ENCODE results near the gene FBXO38. TPM values are rescaled to one million over a fixed set of nuclear protein-coding genes. Genes with fewer than 3 reads are reported as not detected.

Gene FBXO38
- total RNA-seq, 2 donors from 2014 or later: 38.2 to 45.1 TPM

DNA sequence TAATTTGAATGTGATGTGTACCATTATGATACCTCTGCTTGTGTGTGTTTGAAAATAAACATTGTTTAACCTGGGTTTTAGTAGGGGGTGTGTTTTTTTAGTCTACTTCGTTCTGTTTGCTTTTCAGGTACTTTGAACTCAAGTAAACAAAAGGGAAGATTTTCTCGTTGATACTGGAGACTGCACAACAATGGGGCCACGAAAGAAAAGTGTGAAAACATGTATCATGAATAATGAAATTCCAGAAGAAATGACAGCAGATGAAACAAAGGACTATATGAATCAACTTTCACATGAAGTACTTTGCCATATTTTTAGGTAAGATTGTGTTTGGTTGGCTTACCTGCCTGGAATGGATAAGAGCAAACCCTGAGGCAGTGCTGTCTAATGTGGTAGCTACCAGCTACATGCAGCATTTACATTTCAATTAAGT, 10.8 kb downstream of the FBXO38 start:
- no peaks in the 10 kb centered on the region for H3K36me3 ChIP-seq
- intact Hi-C loops (cut with DNase I): no loop called here
- no peak overlapping the region for H3K4me3 ChIP-seq
- H3K27ac ChIP-seq: no peak overlapping the region
- no peaks in the 10 kb centered on the region for H3K27me3 ChIP-seq
- H3K9ac ChIP-seq (ENCODE audit: low read depth in 2 of 2, low read length in 2 of 2): no peak overlapping the region
- DNase-seq: no peak
- TF ChIP-seq, protein P1, sequence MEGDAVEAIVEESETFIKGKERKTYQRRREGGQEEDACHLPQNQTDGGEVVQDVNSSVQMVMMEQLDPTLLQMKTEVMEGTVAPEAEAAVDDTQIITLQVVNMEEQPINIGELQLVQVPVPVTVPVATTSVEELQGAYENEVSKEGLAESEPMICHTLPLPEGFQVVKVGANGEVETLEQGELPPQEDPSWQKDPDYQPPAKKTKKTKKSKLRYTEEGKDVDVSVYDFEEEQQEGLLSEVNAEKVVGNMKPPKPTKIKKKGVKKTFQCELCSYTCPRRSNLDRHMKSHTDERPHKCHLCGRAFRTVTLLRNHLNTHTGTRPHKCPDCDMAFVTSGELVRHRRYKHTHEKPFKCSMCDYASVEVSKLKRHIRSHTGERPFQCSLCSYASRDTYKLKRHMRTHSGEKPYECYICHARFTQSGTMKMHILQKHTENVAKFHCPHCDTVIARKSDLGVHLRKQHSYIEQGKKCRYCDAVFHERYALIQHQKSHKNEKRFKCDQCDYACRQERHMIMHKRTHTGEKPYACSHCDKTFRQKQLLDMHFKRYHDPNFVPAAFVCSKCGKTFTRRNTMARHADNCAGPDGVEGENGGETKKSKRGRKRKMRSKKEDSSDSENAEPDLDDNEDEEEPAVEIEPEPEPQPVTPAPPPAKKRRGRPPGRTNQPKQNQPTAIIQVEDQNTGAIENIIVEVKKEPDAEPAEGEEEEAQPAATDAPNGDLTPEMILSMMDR (IDR thresholded peaks at IDR 0.05): no peak
- H3K9me3 ChIP-seq: no peaks in the 10 kb centered on the region
- peaks cover 6% of the 10 kb centered on the region for H3K4me1 ChIP-seq

GRCh38 chr5:148395031-148395430, 11.3 kb downstream of the FBXO38 start:
- no peaks in the 10 kb centered on the region for H3K27me3 ChIP-seq
- H3K9ac ChIP-seq (ENCODE audit: low read depth in 2 of 2, low read length in 2 of 2): no peak overlapping the region
- peaks cover 6% of the 10 kb centered on the region for H3K4me1 ChIP-seq
- no peaks in the 10 kb centered on the region for H3K9me3 ChIP-seq
- H3K36me3 ChIP-seq: no peaks in the 10 kb centered on the region
- TF ChIP-seq, protein P1 (IDR thresholded peaks at IDR 0.05): no peak
- H3K27ac ChIP-seq: no peak overlapping the region
- DNase-seq: no peak
- intact Hi-C loops (cut with DNase I): no loop called here
- H3K4me3 ChIP-seq: no peak overlapping the region

DNA sequence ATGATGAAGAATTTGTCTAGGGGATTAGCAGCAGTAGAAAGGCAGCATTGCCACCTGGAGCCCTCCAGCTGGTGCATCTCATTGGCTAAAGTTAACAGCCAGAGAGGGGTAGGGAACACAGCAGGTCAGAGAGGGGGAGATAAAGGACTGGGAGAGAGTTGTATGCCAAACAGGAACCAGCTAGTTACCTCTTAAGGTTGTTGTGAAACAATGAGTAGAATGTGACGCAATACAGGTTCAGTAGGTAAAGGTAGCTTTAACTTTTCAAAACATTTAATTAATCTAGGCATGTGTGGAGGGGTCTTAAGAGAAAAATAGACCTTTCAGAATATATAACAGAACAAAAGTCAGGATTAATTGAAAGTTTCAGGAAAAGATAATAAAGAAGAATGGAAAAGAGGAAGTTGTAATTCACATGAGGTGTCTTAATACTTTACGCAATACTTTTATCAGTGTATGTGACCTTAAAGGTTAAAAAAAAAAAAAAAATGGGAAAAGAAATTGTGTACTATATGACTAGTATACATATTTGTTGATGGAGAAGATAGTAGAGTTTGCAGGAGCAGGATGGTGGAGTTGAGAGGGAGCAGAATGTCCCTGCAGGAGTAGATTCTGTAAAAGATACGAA, 14.3 kb downstream of the FBXO38 start:
- Histone ChIP-seq H3K9ac (ENCODE audit: low read depth in 2 of 2, low read length in 2 of 2) (no peak overlapping the region), H3K27ac (peak overlapping the region; percentile 1), H3K4me1 (no peaks in the 10 kb centered on the region), H3K27me3 (no peaks in the 10 kb centered on the region), H3K9me3 (no peaks in the 10 kb centered on the region), H3K36me3 (peaks cover 12% of the 10 kb centered on the region), H3K4me3 (no peak overlapping the region)
- DNase-seq: no peak
- TF ChIP-seq, protein P1 (IDR thresholded peaks at IDR 0.05): no peak
- intact Hi-C loops (cut with DNase I): no loop called here

DNA sequence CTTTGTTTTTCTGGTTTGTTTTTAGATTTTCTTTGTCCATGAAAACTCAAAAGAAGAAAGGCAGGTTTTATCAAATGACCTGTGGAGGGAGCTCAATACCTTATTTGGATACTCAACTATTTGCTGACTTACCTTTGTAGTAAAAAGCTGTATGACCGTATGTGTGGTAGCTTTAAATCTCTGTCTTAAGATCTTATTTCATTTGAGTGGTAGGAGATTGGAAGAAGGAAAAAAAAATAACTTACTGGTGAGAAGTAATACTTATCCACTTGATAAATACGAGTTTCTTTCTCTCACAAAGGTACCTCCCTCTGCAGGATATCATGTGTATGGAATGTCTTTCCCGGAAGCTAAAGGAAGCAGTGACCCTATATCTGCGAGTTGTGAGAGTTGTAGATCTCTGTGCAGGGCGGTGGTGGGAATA, 15.0 kb downstream of the FBXO38 start:
- no peaks in the 10 kb centered on the region for H3K4me1 ChIP-seq
- H3K9me3 ChIP-seq: no peaks in the 10 kb centered on the region
- no peaks in the 10 kb centered on the region for H3K27me3 ChIP-seq
- peaks cover 12% of the 10 kb centered on the region for H3K36me3 ChIP-seq
- TF ChIP-seq, protein P1 (IDR thresholded peaks at IDR 0.05): no peak
- no peak overlapping the region for H3K4me3 ChIP-seq
- peak overlapping the region; percentile 1 for H3K27ac ChIP-seq
- DNase-seq: no peak
- H3K9ac ChIP-seq (ENCODE audit: low read depth in 2 of 2, low read length in 2 of 2): no peak overlapping the region
- intact Hi-C loops (cut with DNase I): no loop called here

GRCh38 chr5:148401604-148402003, 17.8 kb downstream of the FBXO38 start:
- Histone ChIP-seq H3K36me3 (peaks cover 19% of the 10 kb centered on the region), H3K4me3 (no peak overlapping the region), H3K27ac (peak overlapping the region; percentile 14), H3K4me1 (no peaks in the 10 kb centered on the region), H3K9ac (ENCODE audit: low read depth in 2 of 2, low read length in 2 of 2) (no peak overlapping the region), H3K9me3 (no peaks in the 10 kb centered on the region), H3K27me3 (no peaks in the 10 kb centered on the region)
- TF ChIP-seq, protein P1 (IDR thresholded peaks at IDR 0.05): no peak
- DNase-seq: no peak
- intact Hi-C loops (cut with DNase I): no loop called here

All from colonic mucosa (tissue), 4 donors.